Hematopoietic multipotent progenitor cell treated with erythropoietin and hydrocortisone succinate and interleukin-3 and kit ligand, for 17 days (in vitro differentiated cells): ENCODE results near the gene ATP2C2.
"Not testable (repeated sequence)": the region's sequence is repeated elsewhere in the genome, so short reads cannot be mapped to it uniquely, and the experiment has no call there.

ENCODE experiments used
- DNase-seq: peaks from one replicate; pipeline ENCODE4 v3.0.0-alpha.2; 2015; ENCODE audit warnings: low spot score

Gene ATP2C2

DNA sequence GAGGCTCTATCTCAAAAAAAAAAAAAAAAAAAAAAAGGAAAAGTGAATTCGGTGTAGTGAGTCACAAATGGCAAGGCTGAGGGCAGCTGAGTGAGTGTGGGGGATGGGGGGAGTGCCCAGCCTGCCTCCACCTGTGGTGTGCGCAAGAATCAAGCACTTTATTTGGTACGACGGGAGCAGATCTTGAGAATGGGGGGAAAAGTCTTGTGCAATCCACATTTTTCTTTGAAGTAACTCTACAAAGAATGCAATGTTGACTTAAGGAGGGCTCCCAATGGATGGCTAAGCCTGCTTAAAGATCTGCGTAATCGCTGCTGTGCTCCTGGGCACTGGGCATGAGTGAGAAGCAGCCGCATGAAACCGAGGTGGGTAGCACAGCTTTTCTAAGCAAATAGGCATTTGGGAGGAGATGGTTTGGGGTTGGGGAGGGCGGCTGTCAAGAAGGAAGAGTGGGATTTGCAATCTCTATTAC is 28.2 kb downstream of the ATP2C2 start:
- DNase-seq: no peak

DNA sequence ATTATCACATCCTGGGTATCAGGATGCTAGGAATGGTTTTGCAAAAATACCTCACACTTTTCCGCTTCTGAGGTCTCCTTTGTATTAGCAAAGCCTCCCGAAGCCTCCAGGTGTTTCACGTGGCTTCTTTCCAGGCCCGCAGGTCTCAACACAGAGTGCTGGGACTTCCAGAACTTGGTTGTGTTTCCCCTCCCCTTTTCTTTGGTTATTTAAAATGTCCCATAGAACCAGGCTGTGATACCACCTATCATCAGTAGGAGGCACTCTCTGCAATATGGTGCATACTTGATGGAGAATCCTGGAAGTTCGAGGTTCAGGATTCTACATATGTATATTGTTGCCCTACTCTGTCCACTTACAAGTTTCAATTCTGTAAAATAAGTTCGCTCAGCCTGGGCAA is 28.8 kb downstream of the ATP2C2 start:
- DNase-seq: no peak

DNA sequence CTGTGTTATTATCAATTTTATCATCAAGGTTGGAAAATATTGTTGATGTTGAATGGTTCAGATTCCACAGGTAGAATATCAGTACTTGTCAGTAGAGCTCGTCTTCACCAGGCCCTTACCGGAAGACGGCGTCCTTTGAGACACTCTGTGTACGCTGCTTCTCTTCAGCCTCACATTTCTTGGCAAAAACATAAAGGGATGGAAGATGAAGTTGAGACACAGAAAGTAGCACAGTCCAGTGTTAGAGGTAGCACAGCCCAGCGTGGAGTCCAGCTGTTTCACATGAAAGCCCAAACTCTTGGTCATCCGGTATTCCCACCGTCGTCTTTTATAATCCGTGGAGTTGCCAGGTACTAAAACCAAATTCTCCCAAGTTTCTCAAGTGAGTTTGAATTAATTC is 30.4 kb downstream of the ATP2C2 start:
- DNase-seq: no peak

DNA sequence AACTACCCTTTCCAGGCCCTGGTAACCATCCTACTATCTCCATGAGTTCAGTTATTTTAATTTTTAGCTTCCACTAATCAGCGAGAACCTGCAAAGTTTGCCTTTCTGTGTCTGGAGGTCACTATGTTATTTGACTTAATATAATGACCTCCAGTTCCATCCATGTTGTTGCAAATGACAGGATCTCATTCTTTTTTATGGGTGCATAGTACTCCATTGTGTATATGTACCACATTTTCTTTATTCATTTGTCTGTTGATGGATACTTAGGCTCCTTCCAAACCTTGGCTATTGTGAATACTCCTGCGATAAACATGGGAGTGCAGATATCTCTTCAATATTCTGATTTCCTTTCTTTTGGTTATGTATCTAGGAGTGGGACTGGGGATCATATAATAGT is 31.6 kb downstream of the ATP2C2 start:
- not testable (repeated sequence) for DNase-seq

DNA sequence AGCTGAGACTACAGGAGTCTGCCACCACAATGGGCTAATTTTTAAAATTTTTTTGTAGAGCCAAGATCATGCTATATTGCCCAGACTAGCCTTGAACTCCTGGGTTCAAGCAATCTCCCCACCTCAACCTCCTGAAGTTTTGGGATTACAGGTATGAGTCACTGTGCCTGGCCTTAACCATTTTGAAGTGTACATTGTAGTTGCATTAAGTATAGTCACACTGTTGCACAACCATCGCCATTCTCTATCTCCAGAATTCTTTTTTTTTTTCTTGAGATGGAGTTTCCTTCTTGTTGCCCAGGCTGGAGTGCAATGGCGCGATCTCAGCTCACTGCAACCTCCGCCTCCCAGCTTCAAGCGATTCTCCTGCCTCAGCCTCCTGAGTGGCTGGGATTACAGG is 35.1 kb downstream of the ATP2C2 start:
- not testable (repeated sequence) for DNase-seq

DNA sequence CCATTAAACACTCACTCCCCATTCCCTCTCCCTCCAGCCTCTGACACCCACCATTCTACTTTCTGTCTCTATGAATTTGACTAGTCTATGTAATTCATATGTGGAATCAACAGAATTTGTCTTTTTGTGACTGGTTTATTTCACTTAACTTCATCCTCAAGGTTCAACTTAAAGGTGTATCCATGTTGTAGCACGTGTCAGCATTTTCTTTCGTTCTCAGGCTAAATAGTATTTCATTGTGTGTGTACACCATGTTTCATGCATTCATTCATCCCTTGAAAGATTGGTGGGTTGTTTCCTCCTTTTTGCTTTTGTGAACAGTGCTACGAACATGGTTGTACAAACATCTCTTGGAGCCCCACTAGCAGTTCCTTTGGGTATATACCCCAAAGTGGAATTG is 36.0 kb downstream of the ATP2C2 start:
- DNase-seq: no peak

DNA sequence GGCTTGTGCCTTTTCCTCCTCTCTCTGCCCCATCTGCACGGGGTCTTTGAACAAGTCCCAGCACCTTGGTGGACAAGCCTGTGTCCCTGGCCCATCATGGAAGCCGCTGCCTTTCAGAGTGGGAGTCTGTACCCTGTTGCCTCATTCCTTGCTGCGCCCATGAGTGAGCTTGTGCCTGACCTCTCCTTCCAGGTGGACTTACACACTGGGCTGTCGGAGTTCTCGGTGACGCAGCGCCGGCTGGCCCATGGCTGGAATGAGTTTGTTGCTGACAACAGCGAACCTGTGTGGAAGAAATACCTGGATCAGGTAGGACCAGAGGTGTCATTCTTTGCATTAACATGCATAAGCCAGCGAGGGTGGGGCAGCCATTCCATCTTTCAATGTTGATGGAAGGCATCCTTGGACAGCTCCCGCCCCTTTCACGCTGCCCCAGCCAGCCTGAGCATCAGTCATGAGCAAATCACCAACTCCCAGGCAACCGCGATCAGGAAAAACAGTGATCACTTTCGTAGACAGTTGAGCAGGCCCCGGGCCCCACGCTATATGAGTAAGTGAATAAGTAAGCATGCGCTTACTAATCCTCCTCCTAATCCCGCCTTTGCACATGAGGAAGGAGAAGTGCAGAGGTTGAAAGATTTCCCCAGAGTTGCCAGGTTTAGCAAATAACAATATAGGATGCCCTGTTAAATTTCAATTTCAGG is 36.8 kb downstream of the ATP2C2 start:
- DNase-seq: no peak

DNA sequence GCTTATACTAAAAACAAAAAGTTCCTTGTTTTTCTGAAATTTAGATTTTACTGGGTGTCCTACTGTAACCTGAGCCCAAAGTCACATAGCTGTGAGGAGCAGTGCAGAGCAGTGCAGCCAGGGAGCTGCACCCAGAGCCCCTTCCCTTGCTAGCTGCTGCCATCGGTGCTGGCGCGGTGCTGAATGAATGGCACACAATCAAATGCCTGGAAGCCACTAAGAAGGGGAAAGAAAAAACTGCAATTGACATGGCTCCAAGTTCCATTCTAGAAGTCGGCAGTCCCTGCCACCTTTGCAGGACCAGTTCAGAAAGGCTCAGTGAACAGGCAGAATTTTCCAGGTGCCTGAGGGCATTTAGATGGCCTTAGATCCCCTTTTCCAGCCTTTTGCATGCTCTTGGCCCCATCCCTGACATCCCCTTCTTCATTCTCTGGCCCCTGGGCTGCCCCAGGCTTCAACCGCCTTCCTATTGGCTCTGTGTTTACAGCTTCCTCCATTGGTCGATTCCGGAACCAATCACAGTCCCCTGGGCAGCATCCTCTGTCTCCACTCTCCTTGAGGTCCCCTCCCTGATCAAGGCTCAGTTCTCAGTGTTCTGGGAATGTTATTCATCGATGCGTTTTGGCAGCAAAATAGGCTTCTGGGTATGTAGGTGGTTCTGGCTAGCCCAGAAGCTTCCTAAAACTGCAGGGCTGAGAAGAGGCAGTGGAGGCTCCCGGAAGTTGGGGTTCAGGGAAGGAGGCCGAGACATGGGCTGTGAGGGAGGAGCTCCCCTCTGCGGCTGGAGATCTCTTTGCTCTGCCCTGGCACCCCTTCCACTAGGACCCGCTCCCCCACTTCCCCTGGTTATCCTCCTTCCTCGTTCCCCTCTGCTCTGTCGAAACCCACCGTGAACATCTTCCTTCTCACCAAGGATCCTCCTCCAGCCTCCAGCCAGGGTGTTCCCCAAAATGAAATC is 37.9 kb downstream of the ATP2C2 start:
- DNase-seq: no peak

DNA sequence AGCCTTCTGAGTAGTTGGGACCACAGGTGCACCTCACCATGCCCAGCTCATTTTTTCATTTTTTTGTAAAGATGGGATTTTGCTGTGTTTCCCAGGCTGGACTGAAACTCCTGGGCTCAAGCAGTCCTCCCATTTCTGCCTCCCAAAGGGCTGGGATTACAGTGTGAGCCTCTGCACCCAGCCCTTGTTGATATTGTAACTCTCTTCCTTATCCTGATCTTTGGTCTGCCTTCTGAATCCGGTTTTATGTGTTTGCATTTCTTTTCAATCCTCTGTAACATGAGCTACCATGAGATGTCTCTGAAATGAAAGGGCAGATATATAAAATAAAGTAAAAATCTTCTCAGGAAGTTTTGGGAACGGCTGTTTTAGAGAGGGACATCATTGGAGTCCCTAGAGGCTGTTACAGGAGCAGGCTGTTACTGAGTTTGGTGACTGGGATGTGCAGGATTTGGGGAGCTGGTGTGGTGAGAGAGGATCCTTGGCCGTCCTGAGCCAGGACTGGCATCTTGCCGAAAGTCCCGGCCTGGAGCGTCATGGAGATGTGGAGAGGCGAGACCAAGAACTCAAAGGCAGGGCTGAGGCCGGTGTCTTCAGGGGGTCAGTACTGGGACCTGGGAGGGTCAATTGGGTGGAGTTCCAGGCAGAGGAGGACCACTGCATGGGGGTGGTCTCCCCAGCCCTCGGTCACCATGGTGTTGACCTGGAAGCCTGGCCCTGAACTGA is 39.4 kb downstream of the ATP2C2 start:
- DNase-seq: no peak

DNA sequence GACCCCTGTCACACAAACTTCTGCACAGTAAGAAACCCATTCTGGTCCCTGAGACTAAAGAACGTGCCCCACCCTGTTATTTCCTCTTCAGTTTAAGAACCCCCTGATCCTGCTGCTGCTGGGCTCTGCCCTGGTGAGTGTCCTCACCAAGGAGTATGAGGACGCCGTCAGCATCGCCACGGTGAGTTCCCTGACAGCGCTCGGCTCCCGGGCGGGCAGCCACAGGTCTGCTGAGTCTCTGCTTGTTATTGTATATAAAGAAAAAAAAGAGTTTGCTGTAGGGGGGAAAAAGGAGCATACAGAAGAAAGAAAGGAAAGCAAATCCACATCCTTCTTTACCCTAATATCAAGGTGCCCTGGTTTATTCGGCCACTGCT is 40.0 kb downstream of the ATP2C2 start:
- no peak for DNase-seq

DNA sequence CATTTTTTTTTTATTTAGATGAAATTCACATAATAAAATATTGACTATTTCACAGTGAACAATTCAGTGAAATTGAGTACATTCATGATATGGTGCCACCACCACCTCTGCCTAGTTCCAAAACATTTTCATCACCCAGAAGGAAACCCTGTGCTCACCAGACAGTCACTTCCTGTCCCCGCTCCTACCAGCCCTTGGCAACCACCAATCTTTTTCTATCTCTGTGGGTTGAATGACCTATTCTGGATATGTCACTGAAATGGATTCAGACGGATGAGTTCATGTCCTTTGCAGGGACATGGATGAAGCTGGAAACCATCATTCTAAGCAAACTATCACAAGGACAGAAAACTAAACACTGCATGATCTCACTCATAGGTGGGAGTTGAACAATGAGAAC is 40.5 kb downstream of the ATP2C2 start:
- DNase-seq: no peak

DNA sequence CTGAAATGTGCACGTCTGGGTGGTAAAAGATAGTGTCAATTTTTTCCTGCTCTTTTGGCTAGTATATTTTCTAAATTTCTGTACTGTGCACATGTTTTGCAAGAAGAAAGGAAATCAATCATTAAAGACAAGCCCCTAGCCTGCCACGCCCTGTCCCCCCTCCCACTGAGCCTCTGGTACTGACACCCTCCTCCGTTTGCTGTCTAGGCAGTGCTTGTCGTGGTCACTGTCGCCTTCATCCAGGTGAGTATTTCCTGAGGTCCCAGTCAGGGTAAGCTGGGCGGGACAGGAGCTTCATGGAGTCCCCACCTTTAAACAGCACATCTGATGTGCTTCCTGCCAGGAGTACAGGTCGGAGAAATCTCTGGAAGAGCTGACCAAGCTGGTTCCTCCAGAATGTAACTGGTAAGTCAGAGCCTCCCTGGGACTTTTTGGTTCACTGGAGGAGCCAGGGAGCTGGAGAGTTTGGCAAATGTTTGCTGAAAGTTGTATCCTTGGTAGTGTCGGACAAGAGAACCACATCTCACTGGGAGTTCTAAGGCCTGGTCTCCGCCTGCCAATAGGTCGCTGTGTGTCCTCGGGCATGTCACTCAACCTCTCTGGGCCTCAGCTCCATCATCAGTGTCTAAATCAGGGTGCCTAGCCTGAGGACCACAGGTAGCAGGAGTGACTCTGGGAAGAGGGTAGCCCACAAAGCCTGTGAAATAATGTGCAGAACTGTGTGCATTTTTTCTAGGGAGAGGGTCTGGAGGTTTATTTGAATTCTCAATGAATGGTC is 42.2 kb downstream of the ATP2C2 start:
- DNase-seq: no peak

DNA sequence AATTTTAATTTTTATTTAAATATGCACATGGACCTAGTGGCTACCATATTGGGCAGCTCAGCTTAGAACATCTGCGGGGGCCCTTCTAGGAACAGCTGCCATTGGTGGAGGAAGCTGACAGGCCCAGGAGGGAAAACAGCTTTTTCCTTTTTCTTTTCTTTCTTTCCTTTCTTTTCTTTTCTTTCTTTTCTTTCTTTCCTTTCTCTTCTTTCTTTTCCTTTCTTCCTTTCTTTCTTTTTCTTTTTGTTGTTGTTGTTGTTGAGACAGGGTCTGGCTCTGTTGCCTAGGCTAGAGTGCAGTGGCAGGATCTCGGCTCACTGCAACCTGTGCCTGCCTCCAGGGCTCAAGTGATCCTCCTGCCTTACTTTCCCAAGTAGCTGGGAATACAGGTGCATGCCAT is 43.4 kb downstream of the ATP2C2 start:
- no peak for DNase-seq

DNA sequence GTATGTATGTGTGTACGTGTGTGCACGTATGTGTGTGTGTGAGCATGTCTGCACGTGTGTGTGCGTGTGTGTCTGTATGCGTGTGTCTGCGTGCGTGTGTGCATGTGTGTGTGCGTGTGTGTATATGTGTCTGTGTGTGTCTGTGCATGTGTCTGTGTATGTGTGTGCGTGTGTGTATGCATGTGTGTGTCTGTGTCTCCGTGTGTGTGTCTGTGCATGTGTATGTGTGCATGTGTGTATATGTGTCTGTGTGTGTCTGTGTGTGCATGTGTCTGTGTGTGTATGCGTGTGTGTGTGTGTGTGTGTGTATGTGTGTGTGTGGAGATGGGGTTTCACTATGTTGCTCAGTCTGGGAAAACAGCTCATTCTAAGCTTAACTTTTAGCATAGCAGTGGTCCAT is 43.9 kb downstream of the ATP2C2 start:
- DNase-seq: no peak

DNA sequence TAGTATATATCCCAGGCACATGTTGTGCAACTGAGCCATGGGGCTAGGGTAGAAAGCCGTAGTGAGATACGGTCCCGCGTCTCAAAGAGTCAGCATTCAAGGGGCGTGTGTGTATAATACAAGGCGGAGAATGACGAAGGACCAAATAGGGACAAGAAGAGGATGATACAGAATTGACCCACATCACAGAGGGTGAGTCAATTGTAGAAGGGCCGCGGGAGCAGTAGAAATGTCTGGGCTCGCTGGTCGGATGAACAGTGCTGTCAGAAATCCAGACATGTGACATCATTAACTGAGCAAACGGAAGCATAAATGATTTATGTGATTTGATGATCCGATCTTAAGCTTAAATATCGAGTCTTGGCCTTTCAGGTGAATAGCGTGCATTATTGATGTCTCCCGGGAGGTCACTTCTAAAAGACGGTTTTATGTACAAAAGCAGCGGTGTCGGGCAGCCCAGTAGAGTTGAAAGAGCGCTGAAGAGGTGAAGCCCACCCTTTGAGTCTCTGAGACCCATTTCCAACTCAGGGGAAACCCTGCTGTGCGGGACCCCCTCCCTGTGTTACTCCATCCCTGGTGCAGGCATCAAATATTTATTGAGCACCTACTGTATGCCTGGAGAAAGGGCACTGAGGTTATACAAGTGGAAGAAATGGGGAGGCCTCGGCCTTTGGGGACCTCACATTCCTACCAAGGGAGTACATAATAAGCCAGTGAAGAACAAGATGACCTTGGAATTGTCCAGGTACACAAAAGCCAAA is 45.1 kb downstream of the ATP2C2 start:
- no peak for DNase-seq

DNA sequence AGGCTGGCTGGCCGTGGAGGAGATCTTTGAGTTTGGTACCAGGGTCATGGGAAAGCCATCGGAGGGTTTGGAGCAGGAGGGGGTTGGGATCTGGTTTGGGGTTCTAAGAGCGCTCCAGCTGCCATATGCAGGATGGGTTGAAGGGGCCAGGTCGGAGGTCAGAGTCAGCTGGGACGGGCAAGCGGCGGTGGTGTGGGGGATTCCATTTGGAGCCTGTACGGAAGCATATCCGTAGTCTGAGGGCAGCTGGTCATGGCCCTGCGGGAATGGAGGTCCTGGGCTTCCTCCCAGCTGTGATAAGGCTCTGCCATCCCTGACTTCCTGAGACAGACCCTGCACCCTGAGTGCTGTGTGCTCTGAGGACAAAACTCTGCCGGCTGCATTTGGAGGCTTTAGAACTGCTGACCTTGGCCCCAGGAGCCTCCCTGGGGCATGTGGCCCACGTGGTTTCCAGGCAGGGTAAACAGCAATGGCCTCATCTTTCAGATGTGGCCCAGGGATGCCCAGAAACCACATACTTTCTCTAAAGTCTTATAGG is 46.5 kb downstream of the ATP2C2 start:
- no peak for DNase-seq

DNA sequence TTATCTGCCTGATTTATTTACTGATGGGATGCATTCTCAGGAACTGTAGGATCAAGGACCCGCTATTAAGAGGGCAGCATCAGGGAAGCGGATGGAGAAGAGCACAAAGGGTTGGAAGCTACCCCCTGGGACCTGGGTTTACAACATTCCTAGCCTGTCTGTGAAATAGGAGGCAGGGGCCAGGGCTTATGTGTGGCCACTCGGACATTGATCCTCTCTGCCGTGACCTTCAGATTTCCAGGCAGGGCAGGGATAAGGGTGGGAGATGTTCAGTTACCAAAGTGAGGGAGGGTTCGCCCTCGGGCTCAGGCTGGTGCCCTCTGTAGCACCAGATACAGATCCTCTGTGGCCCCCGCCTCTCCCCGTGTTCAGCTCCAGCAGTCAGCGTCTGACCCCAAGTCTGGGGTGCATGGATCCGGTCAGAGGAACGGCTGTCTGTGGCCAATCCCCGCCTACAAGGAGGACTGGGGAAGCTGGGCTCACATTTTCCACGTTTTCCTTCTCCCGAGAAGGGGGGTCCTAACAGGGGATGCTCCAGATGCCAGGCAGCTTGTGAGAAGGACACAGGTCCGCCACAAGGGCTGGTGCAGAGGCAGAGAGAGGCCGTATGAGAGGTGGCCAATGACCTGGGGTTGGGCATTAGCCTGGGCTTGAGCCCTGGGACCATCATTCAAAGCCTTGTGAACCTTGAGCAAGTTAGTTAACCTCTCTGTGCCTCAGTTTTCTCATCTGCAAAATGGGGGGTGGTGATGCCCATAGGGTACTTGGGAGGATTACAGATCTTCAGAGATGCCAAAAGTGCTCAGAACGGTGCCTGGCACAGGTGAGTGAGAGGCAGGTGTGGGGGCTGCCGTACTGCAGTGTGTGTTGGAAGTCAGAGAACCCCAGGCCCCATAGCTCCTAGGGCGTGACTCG is 48.3 kb downstream of the ATP2C2 start:
- no peak for DNase-seq

DNA sequence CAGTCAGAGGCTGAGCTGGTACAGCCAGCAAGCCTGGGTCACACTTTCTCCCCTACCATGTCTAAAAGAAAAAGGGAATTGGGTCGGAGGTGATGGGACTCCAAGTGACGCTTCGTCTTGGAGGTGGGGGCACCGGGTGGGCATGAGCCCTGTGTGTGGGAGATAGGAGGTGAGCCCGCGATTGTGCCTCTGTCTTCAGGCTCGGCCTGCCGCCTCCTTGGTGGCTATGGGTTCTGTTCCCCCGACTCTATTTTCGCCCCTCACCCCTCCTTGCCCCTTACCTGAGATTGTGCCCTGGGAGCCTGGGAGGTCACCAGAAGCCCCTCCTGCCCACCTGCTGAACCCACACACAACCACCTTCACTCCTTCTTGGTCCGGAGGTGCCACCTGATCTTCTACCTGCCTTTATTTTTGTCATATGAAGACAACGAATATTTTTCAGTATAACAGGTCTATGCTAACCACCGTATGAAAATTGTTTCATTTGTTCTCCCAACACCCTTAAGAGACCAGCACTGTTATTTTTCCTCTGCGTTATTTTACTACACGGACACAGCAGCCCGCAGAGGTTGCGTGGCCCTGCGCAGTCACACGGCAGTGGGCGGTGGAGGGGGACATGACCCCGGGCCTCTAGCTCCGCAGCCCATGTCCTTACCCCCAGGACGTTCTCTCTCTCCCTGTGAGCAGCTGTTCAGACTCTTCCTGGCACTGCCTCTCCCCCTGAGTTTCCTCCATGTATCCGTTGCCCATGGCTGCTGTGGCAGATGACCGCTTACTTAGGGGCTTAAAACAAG is 49.9 kb downstream of the ATP2C2 start:
- DNase-seq: no peak

DNA sequence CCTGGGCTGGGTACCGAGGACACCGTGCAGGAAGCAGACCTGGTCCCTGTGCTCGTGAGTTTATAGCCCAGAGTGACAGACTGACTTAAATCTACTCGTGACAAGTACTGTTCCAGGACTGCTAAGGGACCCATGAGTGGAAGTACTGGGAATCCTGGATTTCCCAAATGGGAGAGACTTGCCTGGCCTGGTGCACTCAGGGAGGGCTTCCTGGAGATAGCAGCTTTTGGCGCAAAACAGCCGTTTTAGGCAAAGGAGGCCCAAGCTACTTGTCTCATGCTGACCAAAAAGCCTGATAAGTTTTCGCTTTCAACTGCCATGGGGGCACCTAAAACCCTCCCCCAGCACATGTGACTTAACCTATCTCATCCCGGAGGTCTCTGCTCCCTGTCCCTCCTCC is 51.4 kb downstream of the ATP2C2 start:
- no peak for DNase-seq
